Activated T-helper 1 cell treated with anti-CD3 and anti-CD28 coated beads, Interleukin-12 subunit alpha, Interleukin-12 subunit beta, Interleukin-2, Interleukin-4 antibody, amounts not matched to agents 30 ng/mL and 10 ng/mL and 1 ng/mL, durations not matched to agents 14 hours and 24 hours and 36 hours (primary cell): ENCODE measurements around the gene SCYGR5. TPM values are rescaled to one million over a fixed set of nuclear protein-coding genes. Genes with fewer than 3 reads are reported as not detected.
"Not testable (repeated sequence)": the region's sequence is repeated elsewhere in the genome, so short reads cannot be mapped to it uniquely, and the experiment has no call there.

Source experiments
- DNase-seq: peaks from one replicate; pipeline ENCODE4 v3.0.0; 2021; ENCODE audit warnings: low spot score
- H3K27ac Mint-ChIP-seq: one replicate; pipeline ENCODE4 v1.8.0; 2021; ENCODE audit warnings: mild to moderate bottlenecking, mixed read lengths
- H3K27me3 Mint-ChIP-seq: one replicate; pipeline ENCODE4 v1.8.0; 2022; ENCODE audit warnings: mild to moderate bottlenecking, moderate library complexity, mixed read lengths; ENCODE audit not compliant: insufficient read depth
- H3K36me3 Mint-ChIP-seq: one replicate; pipeline ENCODE4 v1.8.0; 2021; ENCODE audit warnings: low read depth, mixed read lengths
- H3K4me1 Mint-ChIP-seq: one replicate; pipeline ENCODE4 v1.8.0; 2021; ENCODE audit warnings: low read depth, mixed read lengths
- H3K4me3 Mint-ChIP-seq: one replicate; pipeline ENCODE4 v1.8.0; 2021; ENCODE audit warnings: mild to moderate bottlenecking, moderate library complexity, mixed read lengths
- H3K9me3 Mint-ChIP-seq: one replicate; pipeline ENCODE4 v1.8.0; 2021; ENCODE audit warnings: mixed read lengths
- intact Hi-C: fragments of 100-400 bp; cut with micrococcal nuclease; formaldehyde crosslinking; loops from one replicate; pipeline ENCODE4 v1.15.1; 2024
- total RNA-seq: library from RNA; stranded (reverse); gene quantifications from 2 replicates; pipeline ENCODE4 v1.2.3, GENCODE V29; 2022

The SCYGR5 gene
- total RNA-seq, 1 donor from 2014 or later = not detected

- peaks cover 3% of the 10 kb centered on the region for H3K27me3 Mint-ChIP-seq
- intact Hi-C loops = loop anchor here (10.0 kb wide), 1 partner anchor 240 kb away; no protein-coding TSS in a partner anchor
Observed at GRCh38 chr2:227654426-227654825, 12.2 kb upstream of the SCYGR5 start.

GRCh38 chr2:227655454-227655853, 11.2 kb upstream of the SCYGR5 start:
- Mint-ChIP-seq H3K4me1 (no peaks in the 10 kb centered on the region), H3K4me3 (no peak overlapping the region), H3K36me3 (no peaks in the 10 kb centered on the region), H3K9me3 (no peaks in the 10 kb centered on the region), H3K27me3 (peaks cover 3% of the 10 kb centered on the region), H3K27ac (no peak overlapping the region)
- no peak for DNase-seq
- intact Hi-C loops = loop anchor here (5.0 to 10.0 kb wide), 2 partner anchors 183 to 241 kb away; partner anchors contain the start of gene AGFG1

More at GRCh38 chr2:227654426-227654825, 12.2 kb upstream of the SCYGR5 start:
- Mint-ChIP-seq H3K27ac (no peak overlapping the region), H3K4me3 (no peak overlapping the region), H3K36me3 (no peaks in the 10 kb centered on the region), H3K4me1 (no peaks in the 10 kb centered on the region), H3K9me3 (no peaks in the 10 kb centered on the region)
- DNase-seq = no peak

- no peak for DNase-seq
- H3K9me3 Mint-ChIP-seq = no peaks in the 10 kb centered on the region
- H3K36me3 Mint-ChIP-seq = no peaks in the 10 kb centered on the region
- no peak overlapping the region for H3K27ac Mint-ChIP-seq
- intact Hi-C loops = loop anchor here (5.0 to 10.0 kb wide), 2 partner anchors 185 to 243 kb away; partner anchors contain the start of gene AGFG1
- no peaks in the 10 kb centered on the region for H3K4me1 Mint-ChIP-seq
- H3K4me3 Mint-ChIP-seq = no peak overlapping the region
- no peaks in the 10 kb centered on the region for H3K27me3 Mint-ChIP-seq
Observed at GRCh38 chr2:227657199-227657845, 9.3 kb upstream of the SCYGR5 start.

GRCh38 chr2:227661025-227661649, 5.5 kb upstream of the SCYGR5 start:
- Mint-ChIP-seq H3K27me3 (no peaks in the 10 kb centered on the region), H3K9me3 (no peaks in the 10 kb centered on the region), H3K4me1 (no peaks in the 10 kb centered on the region), H3K27ac (no peak overlapping the region), H3K4me3 (no peak overlapping the region), H3K36me3 (no peaks in the 10 kb centered on the region)
- intact Hi-C loops = no loop called here
- no peak for DNase-seq

- intact Hi-C loops = no loop called here
- Mint-ChIP-seq H3K27me3 (no peaks in the 10 kb centered on the region), H3K4me3 (no peak overlapping the region), H3K27ac (no peak overlapping the region), H3K9me3 (no peaks in the 10 kb centered on the region), H3K4me1 (no peaks in the 10 kb centered on the region), H3K36me3 (no peaks in the 10 kb centered on the region)
- DNase-seq = no peak
Observed at GRCh38 chr2:227661827-227662226, 4.8 kb upstream of the SCYGR5 start.

- Mint-ChIP-seq H3K36me3 (no peaks in the 10 kb centered on the region), H3K27me3 (no peaks in the 10 kb centered on the region), H3K27ac (no peak overlapping the region), H3K4me1 (no peaks in the 10 kb centered on the region), H3K9me3 (no peaks in the 10 kb centered on the region), H3K4me3 (no peak overlapping the region)
- no peak for DNase-seq
- intact Hi-C loops = no loop called here
Observed at GRCh38 chr2:227665189-227665940, 1.2 kb upstream of the SCYGR5 start.

- Mint-ChIP-seq H3K36me3 (no peaks in the 10 kb centered on the region), H3K27me3 (peaks cover 4% of the 10 kb centered on the region), H3K27ac (no peak overlapping the region), H3K9me3 (no peaks in the 10 kb centered on the region), H3K4me1 (no peaks in the 10 kb centered on the region), H3K4me3 (no peak overlapping the region)
- no peak for DNase-seq
- intact Hi-C loops = no loop called here
Observed at GRCh38 chr2:227671170-227671905, 4.7 kb downstream of the SCYGR5 start.

- intact Hi-C loops, H3K27me3 Mint-ChIP-seq, H3K27ac Mint-ChIP-seq, H3K9me3 Mint-ChIP-seq, H3K4me3 Mint-ChIP-seq, H3K4me1 Mint-ChIP-seq, H3K36me3 Mint-ChIP-seq, DNase-seq: not testable (repeated sequence)
Observed at GRCh38 chr2:227673620-227674019, 7.0 kb downstream of the SCYGR5 start.

GRCh38 chr2:227674485-227674884, 7.9 kb downstream of the SCYGR5 start:
- intact Hi-C loops = no loop called here
- peaks cover 6% of the 10 kb centered on the region for H3K27me3 Mint-ChIP-seq
- DNase-seq = no peak
- H3K36me3 Mint-ChIP-seq = no peaks in the 10 kb centered on the region
- no peaks in the 10 kb centered on the region for H3K9me3 Mint-ChIP-seq
- H3K4me1 Mint-ChIP-seq = no peaks in the 10 kb centered on the region
- H3K27ac Mint-ChIP-seq = no peak overlapping the region
- H3K4me3 Mint-ChIP-seq = no peak overlapping the region

GRCh38 chr2:227677928-227678327, 11.3 kb downstream of the SCYGR5 start:
- no peak for DNase-seq
- Mint-ChIP-seq H3K36me3 (no peaks in the 10 kb centered on the region), H3K4me3 (no peak overlapping the region), H3K9me3 (no peaks in the 10 kb centered on the region), H3K4me1 (no peaks in the 10 kb centered on the region), H3K27ac (no peak overlapping the region), H3K27me3 (peaks cover 6% of the 10 kb centered on the region)
- intact Hi-C loops = no loop called here

GRCh38 chr2:227684258-227684657, 17.7 kb downstream of the SCYGR5 start:
- H3K9me3 Mint-ChIP-seq = no peaks in the 10 kb centered on the region
- intact Hi-C loops = no loop called here
- H3K4me3 Mint-ChIP-seq = no peak overlapping the region
- H3K36me3 Mint-ChIP-seq = no peaks in the 10 kb centered on the region
- H3K4me1 Mint-ChIP-seq = no peaks in the 10 kb centered on the region
- H3K27me3 Mint-ChIP-seq = peaks cover 2% of the 10 kb centered on the region
- H3K27ac Mint-ChIP-seq = no peak overlapping the region
- no peak for DNase-seq

- H3K4me3 Mint-ChIP-seq = no peak overlapping the region
- intact Hi-C loops = no loop called here
- no peak overlapping the region for H3K27ac Mint-ChIP-seq
- H3K27me3 Mint-ChIP-seq = peaks cover 15% of the 10 kb centered on the region
- H3K9me3 Mint-ChIP-seq = no peaks in the 10 kb centered on the region
- DNase-seq = no peak
- no peaks in the 10 kb centered on the region for H3K36me3 Mint-ChIP-seq
- H3K4me1 Mint-ChIP-seq = no peaks in the 10 kb centered on the region
Observed at GRCh38 chr2:227687189-227687588, 20.6 kb downstream of the SCYGR5 start.
